Fibroblast of skin of right quadriceps (primary cell): ENCODE data around the gene SLC43A1.

Source experiments
- DNase-seq: peaks from one replicate; pipeline ENCODE4 v3.0.0-alpha.2; 2013

The SLC43A1 gene

DNA sequence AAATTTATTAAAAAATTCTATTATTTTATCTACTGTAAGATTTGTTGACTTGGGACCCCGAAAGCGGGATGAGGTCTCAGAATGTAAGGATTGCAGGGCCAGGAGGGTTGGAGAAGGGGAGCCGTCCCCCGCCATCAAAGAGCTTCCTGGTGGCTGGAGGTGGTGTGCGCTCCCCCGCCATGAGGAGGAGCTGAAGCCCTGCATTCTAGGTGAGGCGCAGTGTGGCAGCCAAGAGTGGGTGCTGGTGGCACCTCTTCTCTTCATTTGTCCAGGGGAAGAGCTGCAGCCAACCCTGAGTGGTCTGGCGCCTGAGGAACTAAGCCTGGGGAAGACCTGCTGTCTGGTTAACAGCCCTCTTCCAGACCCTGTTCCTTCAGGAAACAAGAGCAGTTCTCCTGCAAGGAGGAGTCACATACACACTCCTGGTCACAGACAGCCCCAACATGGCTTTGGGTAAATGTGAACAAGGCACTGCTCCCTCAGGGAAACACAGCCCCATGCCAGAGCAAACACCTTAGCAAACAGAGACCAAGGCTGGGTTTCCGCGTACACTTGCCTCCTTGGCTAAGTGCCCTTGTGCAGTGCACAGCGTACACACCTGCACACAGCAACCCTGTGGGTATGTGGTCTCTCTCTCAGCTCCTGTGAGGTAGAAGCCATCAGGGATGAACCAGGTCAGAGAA is 37.9 kb downstream of the SLC43A1 start:
- DNase-seq, result no peak

DNA sequence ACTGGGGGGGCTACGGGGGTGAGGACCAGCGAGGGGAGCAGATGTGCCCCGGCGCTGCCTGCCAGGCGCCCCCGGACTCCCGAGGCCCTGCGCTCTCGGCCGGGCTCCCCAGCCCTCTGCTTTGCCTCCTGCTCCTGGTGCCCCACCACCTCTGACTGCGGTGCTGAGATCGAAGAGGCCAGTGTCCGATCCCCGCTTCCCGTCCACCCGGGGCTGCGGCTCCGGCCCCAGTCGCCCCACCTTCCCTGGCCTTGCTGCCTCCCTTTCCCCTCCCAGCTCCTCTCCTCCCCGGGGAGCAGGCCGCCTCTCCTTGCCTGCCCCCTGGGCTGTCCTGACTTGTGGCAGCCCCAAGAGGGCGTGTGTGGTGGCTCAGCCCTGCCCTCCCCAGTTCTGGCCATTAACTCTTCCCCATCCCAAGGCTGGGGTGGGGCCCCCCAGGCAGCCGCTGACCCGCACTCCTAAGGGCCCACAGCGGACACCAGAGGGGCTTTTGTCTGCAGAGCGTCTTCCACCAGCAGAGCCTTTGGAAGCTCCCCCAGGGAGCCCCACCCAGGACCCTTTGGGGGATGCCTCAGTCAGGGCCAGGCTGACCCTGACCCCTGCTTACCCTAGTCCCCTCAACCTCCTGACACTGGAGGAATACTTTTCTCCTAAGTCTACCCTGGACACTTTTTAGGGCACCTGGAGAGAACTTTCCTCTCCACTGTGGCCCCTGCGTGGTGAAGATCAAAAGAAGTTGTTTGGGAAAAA is 38.6 kb downstream of the SLC43A1 start:
- DNase-seq, result no peak

DNA sequence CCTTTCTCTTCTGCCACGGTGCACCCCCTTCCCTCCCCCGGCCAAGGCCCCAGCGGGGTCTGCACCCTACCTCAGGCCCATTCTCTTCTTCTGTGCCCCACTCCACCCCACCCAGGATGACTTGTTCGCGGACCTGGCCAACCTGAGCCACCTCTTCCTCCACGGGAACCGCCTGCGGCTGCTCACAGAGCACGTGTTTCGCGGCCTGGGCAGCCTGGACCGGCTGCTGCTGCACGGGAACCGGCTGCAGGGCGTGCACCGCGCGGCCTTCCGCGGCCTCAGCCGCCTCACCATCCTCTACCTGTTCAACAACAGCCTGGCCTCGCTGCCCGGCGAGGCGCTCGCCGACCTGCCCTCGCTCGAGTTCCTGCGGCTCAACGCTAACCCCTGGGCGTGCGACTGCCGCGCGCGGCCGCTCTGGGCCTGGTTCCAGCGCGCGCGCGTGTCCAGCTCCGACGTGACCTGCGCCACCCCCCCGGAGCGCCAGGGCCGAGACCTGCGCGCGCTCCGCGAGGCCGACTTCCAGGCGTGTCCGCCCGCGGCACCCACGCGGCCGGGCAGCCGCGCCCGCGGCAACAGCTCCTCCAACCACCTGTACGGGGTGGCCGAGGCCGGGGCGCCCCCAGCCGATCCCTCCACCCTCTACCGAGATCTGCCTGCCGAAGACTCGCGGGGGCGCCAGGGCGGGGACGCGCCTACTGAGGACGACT is 39.3 kb downstream of the SLC43A1 start:
- DNase-seq, result no peak

DNA sequence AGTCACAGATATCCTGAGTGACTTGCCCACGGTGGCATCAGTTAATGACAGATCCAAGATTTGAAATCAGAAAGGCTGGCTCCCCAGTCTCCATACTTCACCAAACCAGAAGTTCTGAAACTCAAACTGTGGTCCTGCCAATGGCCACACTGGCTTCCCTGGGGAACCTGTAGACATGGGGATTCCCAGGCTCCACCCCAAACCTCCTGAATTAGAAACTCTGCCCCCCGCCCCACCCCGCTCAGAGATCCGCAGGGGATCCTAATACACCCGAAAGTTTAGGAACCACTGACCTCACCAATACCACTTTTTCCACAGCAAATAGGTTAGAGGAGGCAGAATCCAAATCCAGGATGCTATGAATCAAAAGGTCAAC is 39.8 kb downstream of the SLC43A1 start:
- no peak for DNase-seq

DNA sequence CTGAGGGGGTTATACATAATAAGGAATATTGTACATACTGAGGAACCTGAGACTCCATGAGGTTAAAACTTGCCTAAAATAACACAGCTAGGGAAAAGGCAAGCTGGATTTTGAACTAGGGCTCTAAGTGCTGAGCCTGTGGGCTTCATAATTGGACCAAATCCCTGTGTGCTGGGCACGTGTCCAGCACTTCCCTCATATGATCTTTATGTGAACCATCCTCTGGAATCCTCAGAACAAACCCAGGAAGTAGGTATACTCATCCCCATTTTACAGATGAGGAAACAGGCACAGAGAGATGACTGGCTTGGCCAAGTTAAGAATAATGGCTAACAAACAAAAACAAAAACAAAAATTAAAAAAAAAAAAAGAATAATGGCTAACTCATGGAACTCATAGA is 40.3 kb downstream of the SLC43A1 start:
- DNase-seq, result no peak

DNA sequence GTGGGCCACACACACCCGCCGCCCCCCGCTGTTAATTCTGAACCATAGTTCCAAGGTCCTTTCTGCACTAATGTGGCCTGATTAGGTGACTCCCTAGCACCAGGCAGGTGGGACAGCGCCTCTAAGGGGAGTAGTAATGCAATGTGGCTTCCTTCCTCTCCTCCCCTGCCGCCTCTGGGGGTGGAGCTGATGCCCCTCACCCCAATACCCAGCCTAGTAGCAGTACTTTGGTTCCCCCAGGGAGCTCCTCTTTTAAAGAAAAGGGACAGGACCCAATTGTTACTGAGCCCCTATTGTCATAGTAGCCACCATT is 40.7 kb downstream of the SLC43A1 start:
- DNase-seq, result no peak

DNA sequence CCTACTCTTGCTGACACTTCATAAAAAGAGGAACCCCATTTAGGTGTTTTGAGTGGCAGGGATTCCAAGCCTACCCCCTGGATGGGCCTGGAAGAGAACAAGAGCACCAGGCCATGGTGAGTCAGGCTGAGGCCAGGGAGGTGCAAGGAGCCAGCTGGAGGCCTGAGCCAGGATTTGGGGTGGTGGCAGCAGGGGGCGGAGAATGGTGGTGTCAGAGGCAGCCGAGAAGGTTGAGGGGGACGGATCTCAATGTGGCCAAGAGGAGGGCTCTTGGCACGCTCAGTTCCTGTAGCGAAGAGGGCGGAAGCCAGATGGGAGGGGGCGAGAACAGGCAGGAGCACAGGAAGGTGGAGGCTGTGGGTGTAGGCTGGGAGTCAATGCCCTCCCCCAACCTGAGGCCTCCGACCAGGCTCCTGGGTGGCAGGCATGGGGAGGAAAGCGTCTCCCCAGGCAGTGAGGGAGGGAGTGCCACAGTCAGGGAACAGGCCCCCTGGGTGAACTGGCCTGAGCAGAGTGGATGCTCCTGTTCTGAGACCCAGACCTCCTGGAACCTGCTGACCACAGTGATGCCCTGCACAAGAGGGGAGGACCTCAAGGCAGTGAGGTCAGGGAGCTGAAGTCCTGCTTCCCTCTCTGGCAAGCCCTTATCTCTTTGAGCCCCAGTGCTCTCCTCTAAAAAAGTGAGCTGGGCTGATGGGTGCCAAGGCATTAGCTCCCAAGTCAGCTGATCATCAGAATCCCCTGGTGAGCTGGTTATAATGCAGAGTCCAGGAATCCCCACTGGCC is 41.3 kb downstream of the SLC43A1 start:
- DNase-seq, result no peak

DNA sequence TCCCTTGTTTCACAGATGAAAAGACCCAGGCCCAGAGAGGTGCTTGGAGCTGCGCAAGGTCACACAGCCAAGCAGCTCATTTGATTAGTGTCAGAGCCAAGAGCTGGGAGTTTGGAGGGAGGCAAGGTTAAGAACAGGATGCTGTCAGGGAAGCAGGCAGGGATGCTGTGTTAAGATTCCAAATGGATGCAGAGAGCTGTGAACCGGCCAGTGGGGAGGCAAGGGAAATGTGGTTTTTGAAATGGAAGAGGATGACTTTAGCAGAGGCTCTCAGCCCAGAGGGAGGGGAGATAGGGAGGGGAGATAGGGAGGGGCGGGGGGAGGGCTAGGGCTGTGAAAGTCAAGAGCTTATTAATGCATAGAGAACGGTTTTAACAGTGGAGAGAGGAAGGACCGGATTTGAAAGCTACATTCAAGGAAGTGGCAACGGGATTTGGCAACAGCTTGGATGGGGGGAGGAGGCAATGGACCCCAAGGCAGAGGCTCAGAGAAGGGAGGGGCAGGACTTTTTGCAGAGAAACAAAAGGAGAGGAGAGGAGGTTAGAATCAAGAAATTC is 42.1 kb downstream of the SLC43A1 start:
- DNase-seq, result no peak

DNA sequence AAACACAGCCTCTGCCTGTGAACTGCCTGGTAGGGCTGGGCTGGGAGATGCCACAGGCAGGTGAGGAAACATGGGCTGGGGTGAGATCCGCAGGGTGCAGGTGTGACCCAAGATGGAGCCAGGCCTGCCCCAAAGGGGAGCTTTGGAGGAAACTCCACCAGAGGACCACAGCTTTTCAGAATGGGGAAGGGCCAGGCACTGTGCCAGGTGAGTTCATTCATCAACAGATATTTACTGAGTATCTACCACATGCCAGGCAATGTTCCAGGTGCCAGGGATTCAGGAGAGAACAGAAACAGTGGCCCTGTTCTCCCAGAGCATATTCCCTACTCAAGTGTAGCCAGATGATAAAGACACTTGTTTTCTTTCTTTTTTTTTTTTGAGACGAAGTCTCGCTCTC is 44.0 kb downstream of the SLC43A1 start:
- no peak for DNase-seq

DNA sequence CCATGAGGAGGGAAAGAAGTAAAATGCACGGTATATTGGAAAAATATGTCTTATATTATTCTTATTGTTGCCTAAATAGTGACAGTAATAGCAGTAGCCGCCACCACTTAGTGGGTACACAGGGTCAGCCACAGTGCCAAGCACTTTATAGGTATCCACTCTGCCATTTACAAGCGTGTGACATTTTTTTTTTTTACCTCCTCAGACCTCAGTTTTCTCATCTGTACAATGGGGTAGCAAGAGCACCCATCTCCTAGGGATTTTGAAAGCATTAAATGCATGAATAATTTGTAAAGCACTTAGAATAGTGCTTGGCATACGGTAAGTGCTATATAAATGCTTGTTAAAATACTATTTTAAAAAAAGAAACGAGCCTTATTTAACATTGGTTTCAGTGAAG is 46.2 kb downstream of the SLC43A1 start:
- DNase-seq, result no peak

DNA sequence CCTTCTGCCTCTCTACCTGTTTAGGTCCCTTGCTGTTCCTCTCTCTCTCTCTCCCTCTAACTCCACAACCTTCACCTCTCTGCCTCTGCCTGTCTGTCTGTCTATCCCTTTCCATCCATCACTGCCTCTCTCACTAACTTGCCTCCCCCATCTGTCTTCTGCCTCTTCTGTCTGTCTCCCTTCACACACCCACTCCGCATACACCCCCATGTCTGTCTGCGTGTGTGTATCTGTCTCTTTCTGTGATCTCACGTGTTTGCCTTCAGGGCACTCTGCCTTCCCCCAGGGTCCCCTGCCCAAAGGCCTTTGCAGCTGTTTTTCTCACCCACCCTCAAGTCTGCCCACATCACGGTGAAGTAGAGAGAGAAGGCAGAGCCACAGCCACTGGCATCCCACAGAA is 47.2 kb downstream of the SLC43A1 start:
- DNase-seq, result no peak

DNA sequence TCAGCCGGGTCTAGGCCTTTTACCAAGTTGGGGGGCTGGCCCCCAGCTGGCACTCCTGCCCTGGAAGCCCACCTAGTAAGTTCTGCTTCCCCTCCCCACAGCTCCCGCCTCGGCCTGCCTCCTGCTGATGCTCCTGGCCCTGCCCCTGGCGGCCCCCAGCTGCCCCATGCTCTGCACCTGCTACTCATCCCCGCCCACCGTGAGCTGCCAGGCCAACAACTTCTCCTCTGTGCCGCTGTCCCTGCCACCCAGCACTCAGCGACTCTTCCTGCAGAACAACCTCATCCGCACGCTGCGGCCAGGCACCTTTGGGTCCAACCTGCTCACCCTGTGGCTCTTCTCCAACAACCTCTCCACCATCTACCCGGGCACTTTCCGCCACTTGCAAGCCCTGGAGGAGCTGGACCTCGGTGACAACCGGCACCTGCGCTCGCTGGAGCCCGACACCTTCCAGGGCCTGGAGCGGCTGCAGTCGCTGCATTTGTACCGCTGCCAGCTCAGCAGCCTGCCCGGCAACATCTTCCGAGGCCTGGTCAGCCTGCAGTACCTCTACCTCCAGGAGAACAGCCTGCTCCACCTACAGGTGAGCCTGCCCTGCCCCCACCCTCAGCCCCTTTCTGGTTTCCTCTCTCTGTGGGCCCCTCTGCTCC is 47.9 kb downstream of the SLC43A1 start:
- no peak for DNase-seq

DNA sequence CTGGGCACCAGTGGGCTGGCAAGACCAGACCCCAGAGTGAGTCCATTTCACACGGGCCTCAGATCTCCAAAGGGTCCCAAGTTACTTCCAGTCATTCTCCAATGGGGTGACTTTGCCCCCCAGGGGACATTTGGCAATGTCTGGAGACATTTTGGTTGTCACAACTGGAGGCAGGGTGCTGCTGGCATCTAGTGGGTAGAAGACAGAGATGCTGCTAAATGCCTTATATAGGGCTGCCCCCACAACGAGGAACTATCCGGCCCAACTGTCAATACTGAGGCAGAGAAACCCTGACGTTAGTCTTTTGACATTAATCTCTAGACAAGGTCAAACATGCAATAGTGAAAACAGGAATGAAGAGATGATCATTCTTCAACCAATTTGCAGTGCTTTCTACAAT is 48.8 kb downstream of the SLC43A1 start:
- DNase-seq, result no peak

DNA sequence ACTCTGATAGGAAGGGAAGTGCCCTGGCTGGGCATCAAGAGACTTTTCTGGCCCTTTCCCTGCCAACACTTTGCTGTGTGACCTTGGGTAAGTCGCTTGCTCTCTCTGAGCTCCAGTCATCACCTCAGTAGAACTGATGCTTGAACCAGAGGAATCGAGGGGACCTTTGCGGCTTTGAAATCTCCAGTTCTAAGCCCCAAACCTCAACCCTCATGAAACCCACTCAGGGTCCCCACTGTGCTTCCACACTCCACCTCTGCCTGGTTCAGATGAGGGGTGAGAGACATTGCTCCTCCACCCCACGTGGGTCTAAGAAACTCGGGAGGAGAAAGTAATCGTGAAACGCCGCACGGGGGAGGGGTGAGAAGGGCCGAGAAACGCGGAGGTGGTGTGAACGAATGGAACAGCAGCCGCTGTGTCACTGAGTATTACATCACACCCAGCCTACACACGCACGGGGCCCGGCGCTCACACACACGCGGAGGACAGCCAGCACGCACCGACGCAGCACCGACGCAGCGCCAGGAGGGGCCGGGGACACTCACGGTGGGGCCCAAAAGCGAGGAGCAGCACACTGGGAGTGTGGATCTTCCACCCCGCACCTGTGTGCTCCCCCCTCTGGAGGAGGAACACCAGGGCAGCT is 50.8 kb downstream of the SLC43A1 start:
- no peak for DNase-seq

DNA sequence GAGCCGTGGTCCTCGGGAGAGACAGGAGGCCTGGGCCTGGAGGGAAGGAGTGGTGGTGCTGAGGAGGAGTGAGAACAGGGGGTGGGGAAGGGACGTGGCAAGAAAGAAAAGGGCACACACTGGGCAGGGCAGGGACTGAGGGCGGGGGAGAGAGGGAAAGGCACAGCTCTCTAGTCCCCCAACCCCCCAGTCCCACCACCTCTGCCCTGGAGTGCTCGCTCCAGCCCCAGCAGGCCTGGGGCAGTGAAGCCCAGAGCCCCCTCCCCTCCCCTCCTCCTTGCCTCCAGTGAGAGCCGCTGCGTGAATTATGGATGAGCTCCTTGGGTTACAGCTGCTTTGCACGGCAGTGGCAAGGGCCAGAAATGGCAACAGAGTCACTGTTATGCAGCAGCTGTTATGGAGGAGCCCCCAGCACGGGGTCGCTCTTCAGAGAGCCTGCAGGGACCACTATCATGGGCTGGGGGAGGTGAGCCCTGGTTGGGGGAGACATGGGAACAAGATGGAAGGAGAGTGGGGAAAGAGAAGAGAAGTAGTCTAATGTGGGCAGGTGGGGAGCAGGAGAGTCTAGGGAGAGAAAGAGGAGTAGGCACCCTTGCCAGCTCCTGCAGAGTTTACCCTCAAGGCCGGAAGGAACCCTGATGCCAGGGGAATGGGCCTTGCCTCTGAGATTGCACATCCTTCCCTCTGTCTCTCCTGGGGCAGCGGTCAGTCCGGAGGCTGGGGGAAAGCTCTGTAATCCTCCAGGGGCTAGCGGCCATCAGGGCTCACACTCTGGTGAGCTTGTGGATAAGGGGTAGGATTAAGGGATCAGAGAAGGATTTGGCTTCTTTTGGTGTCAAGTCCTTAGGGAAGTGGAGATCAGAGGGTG is 51.6 kb downstream of the SLC43A1 start:
- no peak for DNase-seq

DNA sequence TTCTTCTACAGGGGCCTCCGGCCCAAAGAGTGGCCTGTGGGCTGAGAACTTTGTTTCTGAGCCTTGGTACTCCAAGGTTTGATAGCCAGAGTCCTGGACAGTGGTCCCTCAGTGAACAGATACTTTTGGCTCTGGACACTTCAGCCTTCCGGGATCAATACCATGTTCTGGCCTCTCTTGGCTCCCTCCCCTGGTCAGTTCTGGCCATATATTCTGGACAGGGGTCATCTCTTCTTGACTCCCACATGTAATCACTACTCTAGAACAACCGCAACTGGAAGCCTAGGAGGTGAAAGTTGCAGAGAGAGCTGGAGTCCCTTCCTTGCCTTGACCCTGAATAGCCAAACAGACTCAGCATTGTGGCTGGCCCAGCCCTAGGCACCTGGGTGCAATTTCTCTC is 52.9 kb downstream of the SLC43A1 start:
- DNase-seq, result no peak

DNA sequence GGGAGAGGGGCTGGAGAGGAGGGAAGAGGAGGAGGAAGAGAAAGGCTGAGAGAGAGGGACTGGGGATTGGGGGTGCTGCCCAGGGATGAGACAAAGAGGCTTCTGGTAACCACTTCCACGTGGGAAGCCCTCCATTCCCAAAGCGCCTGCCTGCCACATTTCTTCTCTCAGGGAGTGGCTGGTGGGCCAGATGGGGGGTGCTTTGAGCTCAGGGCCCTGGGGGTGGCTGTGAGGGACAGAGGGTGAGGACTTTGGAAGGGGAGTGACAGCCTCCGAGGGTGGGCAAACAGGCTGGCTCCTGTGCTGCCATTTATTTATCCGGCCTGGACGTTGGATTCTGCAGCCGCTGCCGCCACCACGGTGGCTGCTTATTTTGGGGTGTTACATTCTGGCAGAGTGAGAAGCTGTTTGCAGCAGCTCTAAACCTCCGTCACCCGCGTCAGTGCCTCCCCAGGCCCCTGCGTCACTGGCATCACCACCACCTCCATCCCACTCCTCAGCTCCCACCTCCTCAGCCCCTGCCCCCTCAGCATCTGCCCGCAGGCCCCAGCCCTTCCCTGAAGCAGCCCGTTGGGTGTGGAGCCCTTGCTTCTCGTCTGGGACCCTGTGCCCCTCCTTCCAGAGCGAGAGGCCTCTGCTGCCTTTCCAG is 53.5 kb downstream of the SLC43A1 start:
- no peak for DNase-seq

DNA sequence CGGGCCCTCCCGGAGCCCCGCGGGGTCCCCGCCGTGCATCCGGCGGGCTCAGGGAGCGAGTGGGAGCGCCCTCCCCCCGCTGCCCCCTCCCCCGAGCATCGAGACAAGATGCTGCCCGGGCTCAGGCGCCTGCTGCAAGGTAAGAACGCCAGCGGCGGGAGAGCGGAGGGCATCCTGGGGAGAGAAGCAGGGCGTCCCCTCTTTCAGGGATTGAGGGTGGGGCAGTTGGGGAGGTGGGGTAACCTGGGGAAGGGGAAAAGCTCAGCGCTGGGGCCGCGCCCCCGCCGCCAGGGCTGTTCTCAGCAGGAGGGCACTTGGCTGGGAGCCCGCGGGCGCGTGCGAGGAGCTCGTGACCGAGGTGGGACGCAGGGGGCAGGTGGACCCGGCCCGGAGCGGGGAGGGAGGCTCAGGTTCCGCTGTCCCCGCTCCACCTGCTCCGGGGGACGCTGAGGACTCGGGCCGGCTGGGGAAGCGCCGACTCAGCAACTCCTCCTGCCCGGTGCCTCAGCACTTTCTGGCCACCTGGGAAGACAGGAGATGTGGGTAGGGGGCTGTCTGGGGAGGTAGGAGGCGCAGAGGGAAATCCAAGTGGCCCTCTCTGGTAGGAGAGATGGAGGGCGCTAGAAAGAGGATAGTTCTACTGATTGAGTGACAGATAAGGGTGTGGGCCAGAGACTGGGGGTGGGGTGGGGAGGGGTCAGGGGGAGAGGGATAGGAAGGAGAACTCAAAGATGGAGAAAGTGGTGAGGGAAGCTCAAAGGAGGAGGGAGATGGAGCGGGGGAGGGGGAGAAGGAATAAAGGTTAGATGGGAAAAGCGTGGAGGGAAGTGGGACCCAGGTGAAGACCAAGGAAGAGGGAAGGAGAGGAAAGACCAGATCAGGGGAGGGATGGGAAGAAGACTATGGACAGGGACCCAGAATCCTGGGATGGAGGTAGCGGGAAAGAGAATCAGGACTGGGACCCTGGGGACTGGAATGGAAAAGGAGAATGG is 54.4 kb downstream of the SLC43A1 start:
- DNase-seq, result no peak

DNA sequence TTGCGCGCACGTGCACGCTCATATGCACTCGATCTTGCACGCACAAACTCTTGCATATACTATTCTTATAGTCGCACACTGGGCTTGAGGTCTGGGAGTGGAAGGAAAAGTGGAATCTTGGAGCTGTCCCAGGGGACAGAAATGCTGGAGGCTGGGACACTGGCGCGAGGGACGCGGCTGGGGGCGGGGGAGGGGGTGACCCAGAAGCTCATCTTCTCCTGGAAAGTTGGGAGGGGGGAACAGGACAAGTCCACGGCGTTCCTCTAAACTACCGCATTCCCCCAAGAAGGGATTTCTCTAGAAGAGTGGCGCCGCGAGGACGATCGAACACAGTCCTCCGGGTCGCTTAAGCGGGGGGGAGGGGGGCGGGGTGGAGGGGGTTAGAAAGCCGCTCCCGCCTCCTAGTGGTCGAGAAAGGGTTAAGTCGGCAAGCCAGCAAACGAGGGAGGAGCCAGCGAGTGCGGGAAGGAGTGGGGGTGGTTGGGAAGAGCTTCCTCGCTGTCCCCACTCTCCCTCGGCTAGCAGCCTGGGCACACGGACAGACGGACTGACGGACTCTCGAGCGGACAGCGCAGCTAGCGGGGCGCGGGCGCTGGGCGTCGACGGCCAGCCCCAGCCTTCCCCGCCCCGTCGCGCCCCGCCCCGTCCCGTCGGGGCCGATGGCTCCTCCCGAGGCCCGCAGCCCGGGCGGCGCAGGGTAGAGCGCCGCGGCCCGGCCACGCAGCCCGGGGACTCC is 55.3 kb downstream of the SLC43A1 start, which contains the start of gene RTN4RL2:
Gene RTN4RL2 (plus strand): TSS at position 507 of the 736 bp plus-strand sequence. CDS start 338 bp downstream, outside the sequence.
- peak; percentile 59 for DNase-seq
